GM12864 (cell line): ENCODE data around the gene SDR9C7.
A peak's percentile ranks its signal among the peaks of the same experiment; 100 is the strongest.
"Not testable (repeated sequence)": the region's sequence is repeated elsewhere in the genome, so short reads cannot be mapped to it uniquely, and the experiment has no call there.

Experiments used
- DNase-seq: peaks from one replicate; pipeline ENCODE4 v3.0.0-alpha.2; 2011; ENCODE audit warnings: low read depth
- H3K4me3 ChIP-seq: 2 replicates; pipeline ENCODE4 v1.5.1; 2011; ENCODE audit warnings: mild to moderate bottlenecking, low read depth, low read length, control low read depth
- TF ChIP-seq, protein P1 (sequence below): IDR thresholded peaks from 2 replicates; pipeline ENCODE4 v1.5.1; 2011; ENCODE audit warnings: low read depth, mild to moderate bottlenecking, moderate library complexity, low read length, control low read depth, inconsistent platforms; ENCODE audit errors: missing control alignments

SDR9C7 gene

GRCh38 chr12:56941299-56942017 lies 7.2 kb upstream of the SDR9C7 start:
- TF ChIP-seq, protein P1, sequence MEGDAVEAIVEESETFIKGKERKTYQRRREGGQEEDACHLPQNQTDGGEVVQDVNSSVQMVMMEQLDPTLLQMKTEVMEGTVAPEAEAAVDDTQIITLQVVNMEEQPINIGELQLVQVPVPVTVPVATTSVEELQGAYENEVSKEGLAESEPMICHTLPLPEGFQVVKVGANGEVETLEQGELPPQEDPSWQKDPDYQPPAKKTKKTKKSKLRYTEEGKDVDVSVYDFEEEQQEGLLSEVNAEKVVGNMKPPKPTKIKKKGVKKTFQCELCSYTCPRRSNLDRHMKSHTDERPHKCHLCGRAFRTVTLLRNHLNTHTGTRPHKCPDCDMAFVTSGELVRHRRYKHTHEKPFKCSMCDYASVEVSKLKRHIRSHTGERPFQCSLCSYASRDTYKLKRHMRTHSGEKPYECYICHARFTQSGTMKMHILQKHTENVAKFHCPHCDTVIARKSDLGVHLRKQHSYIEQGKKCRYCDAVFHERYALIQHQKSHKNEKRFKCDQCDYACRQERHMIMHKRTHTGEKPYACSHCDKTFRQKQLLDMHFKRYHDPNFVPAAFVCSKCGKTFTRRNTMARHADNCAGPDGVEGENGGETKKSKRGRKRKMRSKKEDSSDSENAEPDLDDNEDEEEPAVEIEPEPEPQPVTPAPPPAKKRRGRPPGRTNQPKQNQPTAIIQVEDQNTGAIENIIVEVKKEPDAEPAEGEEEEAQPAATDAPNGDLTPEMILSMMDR: no peak
- peak; percentile 21 for DNase-seq
- H3K4me3 ChIP-seq: no peak overlapping the region

DNA sequence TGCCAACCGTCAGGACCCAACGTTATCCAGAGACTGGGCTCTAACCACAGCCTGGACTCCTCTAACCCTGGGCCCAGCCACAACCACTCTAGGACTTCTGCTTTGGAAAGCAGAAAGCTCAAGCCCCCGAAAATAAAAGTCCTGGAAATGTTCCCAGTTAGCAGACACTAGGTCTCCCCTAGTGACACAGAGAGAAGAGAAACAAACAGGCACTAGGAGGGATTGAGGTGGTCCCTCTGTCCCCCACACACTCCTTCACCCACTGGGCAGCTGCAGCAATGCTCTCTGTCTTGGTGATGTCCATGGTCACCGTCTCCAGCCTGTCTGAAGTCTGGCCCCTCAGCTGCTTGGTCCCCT lies 6.7 kb upstream of the SDR9C7 start:
- not testable (repeated sequence) for DNase-seq

GRCh38 chr12:56935752-56936151 lies 1.5 kb upstream of the SDR9C7 start:
- no peak overlapping the region for H3K4me3 ChIP-seq
- TF ChIP-seq, protein P1: no peak
- no peak for DNase-seq

More for the DNA sequence above, 6.7 kb upstream of the SDR9C7 start:
- not testable (repeated sequence) for H3K4me3 ChIP-seq

DNA sequence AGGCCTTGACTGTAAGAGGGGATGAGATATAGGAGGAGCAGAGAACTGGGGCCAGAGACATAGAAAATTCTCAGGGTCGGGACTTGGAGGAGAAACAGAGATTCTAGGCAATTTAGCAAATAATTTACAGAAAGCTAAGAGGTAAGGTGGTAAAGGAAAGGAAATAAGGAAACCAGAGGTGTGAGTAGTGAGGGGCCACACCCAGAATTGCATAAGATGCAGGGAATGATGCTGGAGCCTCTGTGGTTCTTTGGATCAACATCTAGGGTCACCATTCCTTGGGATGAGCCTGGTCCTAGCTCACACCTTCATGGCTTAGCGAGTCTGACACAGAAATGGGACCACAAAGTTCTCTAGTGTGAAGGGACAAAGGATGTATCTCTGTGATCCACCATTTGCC lies 949 bp upstream of the SDR9C7 start:
- H3K4me3 ChIP-seq: no peak overlapping the region
- no peak for DNase-seq
- TF ChIP-seq, protein P1: no peak

DNA sequence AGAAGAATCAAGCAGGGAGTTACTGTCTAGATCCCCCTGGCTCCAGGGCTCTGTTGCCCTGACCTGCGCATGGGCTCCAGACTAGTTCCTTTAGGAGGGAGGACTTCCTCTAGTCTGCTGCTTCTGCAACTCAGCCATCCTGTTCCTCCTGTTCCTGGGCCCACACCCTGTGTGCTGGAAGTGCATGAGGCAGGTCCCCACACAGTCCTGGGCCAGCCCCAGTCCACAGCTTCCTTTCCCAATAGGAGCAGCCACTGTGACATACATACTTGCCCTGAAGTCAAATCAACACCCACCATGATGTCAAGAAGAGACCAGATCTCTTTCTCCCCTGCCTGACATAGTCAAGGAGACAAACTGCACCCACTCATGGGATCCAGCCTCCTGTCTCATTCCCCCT lies 1.3 kb downstream of the SDR9C7 start:
- no peak overlapping the region for H3K4me3 ChIP-seq
- DNase-seq: no peak
- TF ChIP-seq, protein P1: no peak

GRCh38 chr12:56932146-56932545 lies 2.1 kb downstream of the SDR9C7 start:
- no peak overlapping the region for H3K4me3 ChIP-seq
- TF ChIP-seq, protein P1: no peak
- DNase-seq: no peak

- DNase-seq: peak; percentile 44
- H3K4me3 ChIP-seq: no peak overlapping the region
- TF ChIP-seq, protein P1: no peak
Observed at GRCh38 chr12:56931474-56931978, 2.7 kb downstream of the SDR9C7 start.
